ENCODE results near the gene RING1. TPM values are rescaled to one million over a fixed set of nuclear protein-coding genes. Genes with fewer than 3 reads are reported as not detected.

Gene RING1
- total and polyA plus RNA-seq, 2 experiments from 2014 or later, result 25.6 to 32.5 TPM

GRCh38 chr6:33168639-33169038 is 39.7 kb upstream of the RING1 start:
- H3K4me2 ChIP-seq, result no peak overlapping the region

GRCh38 chr6:33169291-33170175 is 38.8 kb upstream of the RING1 start:
- Histone ChIP-seq H3K9me3 (ENCODE audit: low read depth) (no peaks in the 10 kb centered on the region), H3K27ac (no peak overlapping the region), H3K4me2 (no peak overlapping the region), H3K9me2 (replicated peaks; ENCODE audit: insufficient read depth) (no peaks in the 10 kb centered on the region), H3K27me3 (no peaks in the 10 kb centered on the region), H3K79me2 (no peaks in the 10 kb centered on the region), H3K36me3 (replicated peaks; ENCODE audit: insufficient read depth, low read depth) (no peaks in the 10 kb centered on the region), H2AFZ (no peak overlapping the region), H3K4me3 (no peak overlapping the region), H3K4me1 (ENCODE audit: insufficient read depth) (no peaks in the 10 kb centered on the region), H4K20me1 (ENCODE audit: insufficient read depth, poor library complexity, severe bottlenecking) (no peaks in the 10 kb centered on the region)
- no peak for TF ChIP-seq EZH2phosphoT487 (IDR thresholded peaks at IDR 0.05; ENCODE audit: low read depth, severe bottlenecking, unreplicated experiment)
- no peak for TF ChIP-seq EZH2 (IDR thresholded peaks at IDR 0.05; ENCODE audit: borderline replicate concordance)
- TF ChIP-seq, protein P1, sequence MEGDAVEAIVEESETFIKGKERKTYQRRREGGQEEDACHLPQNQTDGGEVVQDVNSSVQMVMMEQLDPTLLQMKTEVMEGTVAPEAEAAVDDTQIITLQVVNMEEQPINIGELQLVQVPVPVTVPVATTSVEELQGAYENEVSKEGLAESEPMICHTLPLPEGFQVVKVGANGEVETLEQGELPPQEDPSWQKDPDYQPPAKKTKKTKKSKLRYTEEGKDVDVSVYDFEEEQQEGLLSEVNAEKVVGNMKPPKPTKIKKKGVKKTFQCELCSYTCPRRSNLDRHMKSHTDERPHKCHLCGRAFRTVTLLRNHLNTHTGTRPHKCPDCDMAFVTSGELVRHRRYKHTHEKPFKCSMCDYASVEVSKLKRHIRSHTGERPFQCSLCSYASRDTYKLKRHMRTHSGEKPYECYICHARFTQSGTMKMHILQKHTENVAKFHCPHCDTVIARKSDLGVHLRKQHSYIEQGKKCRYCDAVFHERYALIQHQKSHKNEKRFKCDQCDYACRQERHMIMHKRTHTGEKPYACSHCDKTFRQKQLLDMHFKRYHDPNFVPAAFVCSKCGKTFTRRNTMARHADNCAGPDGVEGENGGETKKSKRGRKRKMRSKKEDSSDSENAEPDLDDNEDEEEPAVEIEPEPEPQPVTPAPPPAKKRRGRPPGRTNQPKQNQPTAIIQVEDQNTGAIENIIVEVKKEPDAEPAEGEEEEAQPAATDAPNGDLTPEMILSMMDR (IDR thresholded peaks at IDR 0.05; ENCODE audit: poor library complexity), result no peak
- DNase-seq (ENCODE audit: low spot score), result no peak
- 90% methylated on average over 10 of the region's 10 CpGs for WGBS (ENCODE audit: low lambda C conversion rate, missing lambda C conversion rate)

More at GRCh38 chr6:33168639-33169038, 39.7 kb upstream of the RING1 start:
- Histone ChIP-seq H3K36me3 (replicated peaks; ENCODE audit: insufficient read depth, low read depth) (no peaks in the 10 kb centered on the region), H3K4me1 (ENCODE audit: insufficient read depth) (no peaks in the 10 kb centered on the region), H3K4me3 (no peak overlapping the region), H3K27me3 (no peaks in the 10 kb centered on the region), H2AFZ (no peak overlapping the region), H3K9me2 (replicated peaks; ENCODE audit: insufficient read depth) (no peaks in the 10 kb centered on the region), H4K20me1 (ENCODE audit: insufficient read depth, poor library complexity, severe bottlenecking) (no peaks in the 10 kb centered on the region), H3K27ac (no peak overlapping the region), H3K79me2 (no peaks in the 10 kb centered on the region), H3K9me3 (ENCODE audit: low read depth) (no peaks in the 10 kb centered on the region)
- TF ChIP-seq EZH2 (IDR thresholded peaks at IDR 0.05; ENCODE audit: borderline replicate concordance) (no peak), EZH2phosphoT487 (IDR thresholded peaks at IDR 0.05; ENCODE audit: low read depth, severe bottlenecking, unreplicated experiment) (no peak)
- TF ChIP-seq, protein P1 (IDR thresholded peaks at IDR 0.05; ENCODE audit: poor library complexity), result no peak
- WGBS (ENCODE audit: low lambda C conversion rate, missing lambda C conversion rate), result 69% methylated on average over 2 of the region's 5 CpGs
- no peak for DNase-seq (ENCODE audit: low spot score)

DNA sequence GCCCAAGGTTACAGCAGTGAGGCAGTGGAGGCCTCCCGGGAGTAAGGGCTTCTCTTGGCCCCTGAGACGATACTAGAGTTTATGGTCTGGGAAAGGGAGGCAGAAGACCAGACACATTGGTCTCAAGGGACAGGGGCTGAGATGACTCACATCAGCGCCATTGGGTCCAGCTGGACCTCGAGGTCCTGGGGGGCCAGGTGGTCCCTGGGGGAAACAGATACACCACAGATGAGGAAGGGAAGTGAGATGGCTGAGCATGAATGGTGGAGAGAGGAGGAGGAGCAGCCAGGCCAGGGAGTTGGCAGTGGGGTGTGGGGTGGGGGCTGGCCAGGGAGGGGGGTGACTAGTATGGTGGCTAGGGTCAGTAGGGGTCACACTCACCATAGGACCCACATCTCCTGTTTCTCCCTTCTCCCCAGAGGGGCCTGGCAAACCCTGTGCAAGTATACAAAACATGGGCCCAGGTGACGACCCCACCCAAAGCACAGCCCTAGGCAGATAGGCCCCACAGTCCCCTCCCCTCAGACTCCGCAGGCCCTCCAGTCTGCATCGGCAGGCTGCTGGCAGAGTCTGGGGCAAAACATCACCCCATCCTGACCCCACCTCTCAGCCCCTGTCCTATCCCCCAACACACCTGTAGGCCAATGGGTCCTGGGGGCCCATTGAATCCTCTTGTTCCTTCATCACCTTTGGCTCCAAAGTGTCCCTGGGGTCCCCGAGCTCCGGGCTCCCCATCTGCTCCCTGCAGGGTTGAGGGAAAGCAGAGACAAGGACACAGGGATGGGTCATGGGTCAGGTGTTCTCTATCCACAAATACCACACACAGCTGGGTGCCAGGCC is 37.9 kb upstream of the RING1 start:
- no peak overlapping the region for H3K4me2 ChIP-seq
- H3K36me3 ChIP-seq (replicated peaks; ENCODE audit: insufficient read depth, low read depth), result no peaks in the 10 kb centered on the region
- H3K27ac ChIP-seq, result no peak overlapping the region
- no peaks in the 10 kb centered on the region for H4K20me1 ChIP-seq (ENCODE audit: insufficient read depth, poor library complexity, severe bottlenecking)
- no peaks in the 10 kb centered on the region for H3K79me2 ChIP-seq
- H2AFZ ChIP-seq, result no peak overlapping the region
- DNase-seq (ENCODE audit: low spot score), result no peak
- no peaks in the 10 kb centered on the region for H3K9me2 ChIP-seq (replicated peaks; ENCODE audit: insufficient read depth)
- TF ChIP-seq, protein P1 (IDR thresholded peaks at IDR 0.05; ENCODE audit: poor library complexity), result no peak
- TF ChIP-seq EZH2 (IDR thresholded peaks at IDR 0.05; ENCODE audit: borderline replicate concordance) (no peak), EZH2phosphoT487 (IDR thresholded peaks at IDR 0.05; ENCODE audit: low read depth, severe bottlenecking, unreplicated experiment) (no peak)
- no peaks in the 10 kb centered on the region for H3K27me3 ChIP-seq
- 75% methylated on average over 7 of the region's 9 CpGs for WGBS (ENCODE audit: low lambda C conversion rate, missing lambda C conversion rate)
- no peaks in the 10 kb centered on the region for H3K9me3 ChIP-seq (ENCODE audit: low read depth)
- no peaks in the 10 kb centered on the region for H3K4me1 ChIP-seq (ENCODE audit: insufficient read depth)
- H3K4me3 ChIP-seq, result no peak overlapping the region
